ENCODE results near the gene TPK1.

- TF ChIP-seq, protein P1, sequence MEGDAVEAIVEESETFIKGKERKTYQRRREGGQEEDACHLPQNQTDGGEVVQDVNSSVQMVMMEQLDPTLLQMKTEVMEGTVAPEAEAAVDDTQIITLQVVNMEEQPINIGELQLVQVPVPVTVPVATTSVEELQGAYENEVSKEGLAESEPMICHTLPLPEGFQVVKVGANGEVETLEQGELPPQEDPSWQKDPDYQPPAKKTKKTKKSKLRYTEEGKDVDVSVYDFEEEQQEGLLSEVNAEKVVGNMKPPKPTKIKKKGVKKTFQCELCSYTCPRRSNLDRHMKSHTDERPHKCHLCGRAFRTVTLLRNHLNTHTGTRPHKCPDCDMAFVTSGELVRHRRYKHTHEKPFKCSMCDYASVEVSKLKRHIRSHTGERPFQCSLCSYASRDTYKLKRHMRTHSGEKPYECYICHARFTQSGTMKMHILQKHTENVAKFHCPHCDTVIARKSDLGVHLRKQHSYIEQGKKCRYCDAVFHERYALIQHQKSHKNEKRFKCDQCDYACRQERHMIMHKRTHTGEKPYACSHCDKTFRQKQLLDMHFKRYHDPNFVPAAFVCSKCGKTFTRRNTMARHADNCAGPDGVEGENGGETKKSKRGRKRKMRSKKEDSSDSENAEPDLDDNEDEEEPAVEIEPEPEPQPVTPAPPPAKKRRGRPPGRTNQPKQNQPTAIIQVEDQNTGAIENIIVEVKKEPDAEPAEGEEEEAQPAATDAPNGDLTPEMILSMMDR (IDR thresholded peaks at IDR 0.05; ENCODE audit: control extremely low read depth in 1 of 3, insufficient read depth in 1 of 3, low read depth in 1 of 3, low read length in 3 of 3): no peak
- TF ChIP-seq SP1 (IDR thresholded peaks at IDR 0.05; ENCODE audit: low read depth, low read length) (no peak), ZNF274 (IDR thresholded peaks at IDR 0.05; ENCODE audit: borderline replicate concordance, extremely low read depth, low read length) (no peak), POLR2A (IDR thresholded peaks at IDR 0.05; ENCODE audit: control extremely low read depth in 1 of 2, low read depth in 2 of 2, low read length in 2 of 2) (no peak), CHD2 (IDR thresholded peaks at IDR 0.05; ENCODE audit: low read length) (no peak)
- TF ChIP-seq, protein P2, sequence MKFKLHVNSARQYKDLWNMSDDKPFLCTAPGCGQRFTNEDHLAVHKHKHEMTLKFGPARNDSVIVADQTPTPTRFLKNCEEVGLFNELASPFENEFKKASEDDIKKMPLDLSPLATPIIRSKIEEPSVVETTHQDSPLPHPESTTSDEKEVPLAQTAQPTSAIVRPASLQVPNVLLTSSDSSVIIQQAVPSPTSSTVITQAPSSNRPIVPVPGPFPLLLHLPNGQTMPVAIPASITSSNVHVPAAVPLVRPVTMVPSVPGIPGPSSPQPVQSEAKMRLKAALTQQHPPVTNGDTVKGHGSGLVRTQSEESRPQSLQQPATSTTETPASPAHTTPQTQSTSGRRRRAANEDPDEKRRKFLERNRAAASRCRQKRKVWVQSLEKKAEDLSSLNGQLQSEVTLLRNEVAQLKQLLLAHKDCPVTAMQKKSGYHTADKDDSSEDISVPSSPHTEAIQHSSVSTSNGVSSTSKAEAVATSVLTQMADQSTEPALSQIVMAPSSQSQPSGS (IDR thresholded peaks at IDR 0.05; ENCODE audit: low read length): no peak
Measured at GRCh38 chr7:144596953-144597352, 238.9 kb downstream of the TPK1 start.

Measured in H1 (cell line).